Measurements from ENCODE around the gene ZNF648.
"Not testable (repeated sequence)": the region's sequence is repeated elsewhere in the genome, so short reads cannot be mapped to it uniquely, and the experiment has no call there.

Gene ZNF648

DNA sequence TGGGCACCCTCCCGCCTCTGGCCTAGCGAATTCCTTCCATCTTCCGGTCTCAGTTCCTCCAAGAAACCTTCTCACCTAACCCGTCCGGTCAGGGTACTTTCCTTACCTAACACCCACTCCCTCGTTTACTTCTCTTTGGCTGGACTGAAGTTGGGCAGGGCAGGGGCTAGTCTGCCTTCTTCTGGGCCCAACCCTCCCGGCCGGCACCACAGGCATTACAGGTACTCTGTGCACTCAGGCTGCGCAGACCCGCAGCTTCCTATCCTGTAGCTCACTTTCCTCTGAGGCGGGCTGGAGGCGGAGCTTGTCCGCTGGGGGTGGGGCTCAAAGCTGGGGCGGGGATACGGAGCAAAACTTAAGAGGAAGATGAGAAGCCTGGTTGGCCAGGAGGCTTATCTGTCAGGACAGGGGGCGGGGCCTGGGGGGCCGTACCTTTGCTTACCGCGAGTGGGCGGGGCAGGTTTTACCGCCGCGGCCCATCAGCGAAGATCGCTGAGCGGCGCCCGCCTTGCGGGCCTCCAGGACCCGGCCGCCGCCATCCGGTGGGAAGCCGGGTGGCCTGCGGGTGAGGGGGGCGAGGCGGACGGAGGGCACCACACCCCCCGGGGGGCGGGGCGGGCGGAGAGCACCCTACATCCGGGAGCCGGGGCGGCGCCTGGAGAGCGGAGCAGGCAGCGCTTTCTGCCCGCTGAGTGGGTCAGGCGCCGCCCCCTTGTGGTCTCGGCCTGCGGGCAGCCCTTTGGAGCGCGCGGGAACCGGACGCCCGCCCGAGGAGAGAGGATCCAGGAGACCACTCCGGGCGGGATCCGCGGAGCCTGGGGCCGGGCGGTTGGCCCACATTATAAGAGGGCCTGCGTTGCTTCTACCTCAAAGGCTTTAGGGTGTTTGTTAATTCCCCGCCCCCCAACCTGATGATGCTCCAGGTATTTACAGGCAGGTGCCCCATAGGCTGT lies 31.9 kb downstream of the ZNF648 start:
- DNase-seq: peak; percentile 67 to 98 (median 94)

DNA sequence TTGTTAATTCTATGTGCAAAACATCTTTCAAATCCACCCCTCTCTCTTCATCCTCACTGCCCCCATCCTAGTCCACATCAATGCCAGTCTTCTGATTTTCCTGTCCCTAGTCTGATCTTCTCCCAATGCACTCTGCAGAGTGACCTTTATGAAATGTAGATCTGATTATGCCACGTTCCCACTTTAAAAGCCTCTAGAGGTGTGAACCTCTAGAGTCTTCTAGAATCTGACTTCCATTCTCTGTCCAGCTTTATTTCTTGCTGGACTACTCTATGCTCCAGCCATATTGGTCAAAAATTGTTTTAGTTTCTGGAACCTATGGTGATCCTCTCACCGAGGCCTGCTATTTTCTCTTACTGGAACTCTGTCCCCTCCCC lies 32.5 kb downstream of the ZNF648 start:
- DNase-seq: no peak

DNA sequence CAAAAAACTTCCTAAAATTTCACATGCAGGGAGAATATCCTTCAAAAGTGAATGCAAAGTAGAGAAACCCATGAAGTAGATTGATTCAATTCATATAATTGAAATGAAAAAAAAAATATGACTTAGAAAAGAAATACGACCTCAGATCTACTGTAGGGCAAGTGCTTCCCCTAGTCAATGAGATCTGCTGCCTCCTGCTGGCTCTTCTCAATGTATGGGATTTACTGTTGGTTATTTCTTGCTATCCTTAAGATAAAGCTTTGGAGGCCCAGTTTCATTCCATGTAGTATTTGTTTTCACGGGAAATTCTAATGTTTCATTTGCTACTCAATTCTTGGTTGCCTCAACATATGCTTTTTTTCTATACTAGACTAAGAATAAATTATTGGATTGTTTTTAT lies 46.2 kb downstream of the ZNF648 start:
- no peak for DNase-seq

DNA sequence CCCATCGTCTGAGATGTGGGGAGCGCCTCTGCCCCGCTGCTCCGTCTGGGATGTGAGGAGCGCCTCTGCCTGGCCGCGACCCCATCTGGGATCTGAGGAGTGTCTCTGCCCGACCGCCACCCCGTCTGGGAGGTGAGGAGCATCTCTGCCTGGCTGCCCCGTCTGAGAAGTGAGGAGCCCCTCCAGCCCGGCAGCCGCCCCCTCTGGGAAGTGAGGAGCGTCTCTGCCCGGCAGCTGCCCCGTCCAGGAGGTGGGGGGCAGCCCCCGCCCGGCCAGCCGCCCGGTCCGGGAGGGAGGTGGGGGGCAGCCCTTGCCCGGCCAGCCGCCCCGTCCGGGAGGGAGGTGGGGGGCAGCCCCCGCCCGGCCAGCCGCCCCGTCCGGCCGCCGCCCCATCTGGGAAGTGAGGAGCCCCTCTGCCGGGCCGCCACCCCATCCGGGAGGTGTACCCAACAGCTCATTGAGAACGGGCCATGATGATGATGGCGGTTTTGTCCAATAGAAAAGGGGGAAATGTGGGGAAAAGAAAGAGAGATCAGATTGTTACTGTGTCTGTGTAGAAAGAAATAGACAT lies 50.6 kb downstream of the ZNF648 start:
- not testable (repeated sequence) for DNase-seq

DNA sequence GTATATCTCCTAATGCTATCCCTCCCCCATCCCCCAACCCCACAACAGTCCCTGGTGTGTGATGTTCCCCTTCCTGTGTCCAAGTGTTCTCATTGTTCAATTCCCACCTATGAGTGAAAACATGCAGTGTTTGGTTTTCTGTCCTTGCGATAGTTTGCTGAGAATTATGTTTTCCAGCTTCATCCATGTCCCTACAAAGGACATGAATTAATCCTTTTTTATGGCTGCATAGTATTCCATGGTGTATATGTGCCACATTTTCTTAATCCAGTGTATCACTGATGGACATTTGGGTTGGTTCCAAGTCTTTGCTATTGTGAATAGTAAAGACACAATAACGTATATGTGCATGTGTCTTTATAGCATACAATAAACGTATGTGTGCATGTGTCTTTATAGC lies 56.1 kb downstream of the ZNF648 start:
- not testable (repeated sequence) for DNase-seq

DNA sequence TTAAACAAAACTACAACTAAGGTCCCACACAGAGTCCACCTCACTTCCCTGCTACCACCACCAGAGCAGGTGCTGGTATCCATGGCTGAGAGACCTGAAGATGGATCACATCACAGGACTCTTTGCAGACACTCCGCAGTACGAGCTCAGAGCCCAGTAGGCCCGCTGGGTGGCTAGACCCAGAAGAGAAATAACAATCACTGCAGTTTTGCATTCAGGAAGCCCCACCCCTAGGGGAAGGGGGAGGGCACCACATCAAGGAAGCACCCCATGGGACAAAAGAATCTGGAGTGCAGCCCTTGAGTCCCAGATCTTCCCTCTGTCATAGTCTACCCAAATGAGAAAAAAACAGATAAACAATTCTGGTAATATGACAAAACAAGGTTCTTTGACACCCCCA lies 56.9 kb downstream of the ZNF648 start:
- DNase-seq: no peak
